DMS79 treated with DMSO at 0.1 percent for 48 hours (cell line): ENCODE results near the gene PNMA6F.
"Not testable (repeated sequence)": the region's sequence is repeated elsewhere in the genome, so short reads cannot be mapped to it uniquely, and the experiment has no call there.

Experiments
- DNase-seq: peaks from one replicate; lab custom pipeline; 2025; lab: John Stamatoyannopoulos, UW

PNMA6F gene

DNA sequence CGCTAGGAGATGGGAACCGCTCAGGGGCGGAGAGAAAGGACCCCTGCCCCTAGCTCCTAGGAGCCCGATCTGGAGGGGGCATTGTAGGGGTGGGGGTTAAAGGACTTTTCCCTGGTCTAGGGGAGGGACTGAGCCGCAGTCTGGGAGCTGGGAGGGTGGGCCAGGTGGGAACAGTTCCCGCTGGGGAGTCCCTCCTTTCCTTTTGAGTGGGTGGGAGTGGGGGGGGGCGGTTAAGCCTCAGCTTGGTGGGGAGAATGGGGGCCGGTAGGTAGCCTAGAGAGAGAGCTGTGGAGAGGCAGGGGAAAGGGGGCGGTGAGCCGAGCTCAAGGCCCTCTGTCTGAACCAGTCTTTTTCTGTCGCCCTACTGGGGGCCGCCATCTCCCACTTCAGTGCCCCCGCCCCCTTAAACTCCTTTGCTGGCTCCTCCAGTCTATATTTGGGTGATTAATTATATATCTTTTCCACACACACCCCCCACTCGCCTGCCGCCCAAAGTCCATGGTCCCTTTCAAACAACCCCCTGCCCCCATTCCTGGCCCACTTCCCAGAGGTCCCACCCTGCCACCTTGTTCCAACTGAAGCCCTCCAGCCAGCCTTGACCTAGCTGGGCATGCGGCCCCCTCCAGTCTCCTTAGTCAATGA is 13.2 kb upstream of the PNMA6F start:
- DNase-seq = no peak

GRCh38 chrX:153333821-153334653 is 12.5 kb upstream of the PNMA6F start, which contains the start of gene ZNF275:
Gene ZNF275 (plus strand): TSS chrX:153334153. CDS start chrX:153336680, 2,527 bp downstream.
- DNase-seq = peak; percentile 30

DNA sequence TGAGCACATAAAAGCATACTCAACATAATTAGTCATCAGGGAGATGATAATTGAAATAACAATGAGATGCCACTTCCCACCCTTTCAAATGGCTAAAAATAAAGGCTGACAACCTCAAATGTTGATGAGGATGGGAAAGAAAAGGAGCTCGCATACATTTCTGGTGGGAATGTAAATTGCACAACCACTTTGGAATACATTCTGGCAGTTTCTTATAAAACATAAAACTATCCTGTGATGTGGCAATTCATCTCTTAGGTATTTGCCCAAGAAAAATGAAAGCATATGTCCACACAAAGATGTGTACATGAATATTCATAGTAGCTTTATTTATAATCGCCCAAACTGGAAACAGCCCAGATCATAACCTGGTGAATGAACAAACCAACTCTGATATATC is 11.7 kb upstream of the PNMA6F start:
- no peak for DNase-seq

GRCh38 chrX:153327561-153327960 is 6.0 kb upstream of the PNMA6F start:
- no peak for DNase-seq

DNA sequence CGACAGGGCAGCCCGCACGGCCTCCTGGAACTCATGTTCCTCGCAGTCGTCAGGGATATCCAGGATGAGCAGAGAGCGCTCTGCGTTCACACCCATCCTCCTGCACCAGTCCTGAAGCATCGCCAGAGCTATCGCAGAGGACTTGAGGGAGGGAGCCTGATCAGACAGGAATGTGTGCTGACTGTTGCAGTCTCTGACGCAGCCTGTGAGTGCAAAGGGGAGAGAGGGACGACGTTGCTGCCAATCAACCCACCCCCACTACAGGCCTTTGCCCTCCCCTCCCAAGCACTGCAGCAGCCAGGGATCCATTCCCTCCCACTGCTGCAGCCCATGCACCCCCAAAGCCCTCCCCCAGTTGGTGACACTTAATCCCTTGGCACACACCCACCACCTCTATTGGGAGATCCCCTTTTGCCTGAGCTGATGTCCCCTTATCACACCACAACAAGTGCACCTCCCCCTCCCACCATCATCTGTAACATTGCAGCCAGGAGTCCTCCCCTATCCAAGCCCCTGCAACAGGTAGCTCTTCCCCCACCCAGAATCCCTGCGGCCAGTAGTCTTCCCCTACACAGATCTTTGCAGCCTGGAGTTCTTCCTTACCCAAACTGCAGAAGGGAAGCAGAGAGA is 897 bp downstream of the PNMA6F start:
- DNase-seq = no peak

GRCh38 chrX:153320047-153320443 is 1.5 kb downstream of the PNMA6F start:
- DNase-seq = not testable (repeated sequence)

- DNase-seq = no peak
These were observed 2.1 kb downstream of the PNMA6F start for GRCh38 chrX:153319295-153320046.

DNA sequence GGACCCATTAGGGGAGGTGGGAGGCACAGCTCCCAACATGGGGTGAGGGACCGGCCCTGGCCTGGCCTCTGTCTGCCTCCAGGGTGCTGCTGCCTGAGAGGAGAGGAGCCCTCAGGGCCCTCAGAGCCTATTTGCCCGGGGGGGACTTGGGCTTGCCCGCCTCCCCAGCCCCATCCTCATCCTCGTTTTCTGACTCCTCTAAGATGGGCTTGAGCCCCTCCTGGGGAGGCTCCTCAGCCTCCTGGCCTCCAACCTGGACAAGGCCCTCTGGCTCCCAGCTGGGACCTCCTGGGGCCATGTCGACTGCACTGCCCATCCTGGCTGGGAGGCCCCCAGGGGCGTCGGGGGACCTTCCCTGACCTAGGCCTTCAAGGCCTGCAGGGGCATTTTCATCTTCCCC is 2.8 kb downstream of the PNMA6F start:
- no peak for DNase-seq

- no peak for DNase-seq
These were observed 3.4 kb downstream of the PNMA6F start for GRCh38 chrX:153317996-153318722.

GRCh38 chrX:153317306-153317705 is 4.3 kb downstream of the PNMA6F start:
- DNase-seq = no peak

- DNase-seq = no peak
These were observed 8.7 kb downstream of the PNMA6F start for GRCh38 chrX:153312842-153313241.

- DNase-seq = no peak
These were observed 9.5 kb downstream of the PNMA6F start for GRCh38 chrX:153312041-153312440.

DNA sequence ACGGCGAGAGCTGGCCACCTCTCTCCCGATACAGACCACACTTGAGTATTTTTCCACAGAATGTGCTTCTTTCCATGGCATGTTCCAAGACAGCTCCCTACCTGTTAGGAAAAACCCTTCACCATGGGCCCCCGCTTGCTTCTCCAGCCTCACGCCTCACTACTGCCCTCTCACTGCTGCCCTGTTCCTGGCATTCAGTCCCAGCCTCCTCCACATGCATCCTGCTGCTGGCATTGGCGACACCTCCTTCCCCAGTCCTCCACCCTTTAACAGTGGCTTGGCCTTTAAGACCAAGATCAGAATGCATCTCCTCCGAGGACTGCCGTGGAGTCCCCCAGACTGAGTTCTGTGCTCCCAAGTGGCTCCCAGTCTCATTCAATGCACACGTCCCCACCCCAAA is 10.7 kb downstream of the PNMA6F start:
- no peak for DNase-seq

- DNase-seq = no peak
These were observed 14.0 kb downstream of the PNMA6F start for GRCh38 chrX:153307276-153308178.

DNA sequence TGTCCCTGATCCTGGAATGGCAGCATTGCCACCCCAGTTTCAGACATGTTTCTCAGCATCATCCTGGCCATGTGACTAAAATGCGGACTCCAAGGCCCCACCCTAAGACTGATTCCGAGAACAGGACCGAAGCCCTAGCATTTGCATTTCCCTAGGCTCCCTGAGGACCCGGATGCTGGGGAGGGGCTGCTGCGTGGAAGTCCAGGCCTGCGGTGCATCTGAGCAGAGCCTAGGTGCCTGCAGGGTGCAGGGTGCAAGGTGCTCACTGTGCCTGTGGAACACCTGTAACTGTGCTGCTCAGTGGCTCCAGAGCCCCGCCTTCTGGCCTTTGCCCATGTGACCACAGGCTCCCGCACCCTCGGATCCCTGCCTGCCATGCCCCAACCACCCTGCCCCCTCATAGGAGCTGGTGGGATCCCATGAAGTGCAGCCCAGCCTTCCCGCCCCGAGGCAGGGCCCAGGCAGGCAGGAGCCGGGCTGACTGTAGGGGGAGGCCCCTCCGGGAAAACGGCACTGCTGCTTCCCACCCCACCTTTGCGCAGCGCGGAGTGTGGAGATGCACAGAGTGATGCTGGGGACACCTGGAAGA is 14.9 kb downstream of the PNMA6F start:
- DNase-seq = no peak

DNA sequence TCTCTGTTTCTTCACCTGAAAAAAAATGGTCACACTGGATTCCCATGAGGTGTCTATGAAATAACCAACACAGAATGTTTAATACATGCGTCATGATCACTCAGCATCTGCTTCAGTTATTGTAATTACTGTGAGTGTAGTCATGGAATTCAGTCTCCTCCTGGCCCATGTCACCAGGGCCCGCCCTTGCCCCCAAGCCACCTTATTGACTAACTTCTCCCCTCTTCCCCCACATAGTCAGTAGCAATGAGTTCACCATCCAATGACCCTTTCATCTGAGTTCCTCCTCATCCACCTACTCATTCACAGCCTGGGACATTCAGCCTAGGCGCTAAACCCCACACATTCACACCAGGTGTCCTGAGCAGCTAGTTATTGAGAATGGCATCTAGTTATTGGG is 15.6 kb downstream of the PNMA6F start:
- DNase-seq = no peak

GRCh38 chrX:153304988-153305736 is 16.4 kb downstream of the PNMA6F start:
- no peak for DNase-seq

- no peak for DNase-seq
These were observed 18.0 kb downstream of the PNMA6F start for GRCh38 chrX:153303276-153304262.
